HCT116 (cell line): ENCODE results near the gene SUSD6. TPM values are rescaled to one million over a fixed set of nuclear protein-coding genes. Genes with fewer than 3 reads are reported as not detected.

Source experiments
- ATAC-seq: fragments of 200-7000 bp; cut with Tn5 transposase; 2 replicates; pipeline ENCODE4 v1.9.1; 2020; ENCODE audit warnings: mild to moderate bottlenecking, moderate library complexity
- BruUV-seq: library from RNA; stranded (reverse); fragments of 400-500 nt; replicated peaks from 2 replicates; lab custom pipeline; 2021; lab: Mats Ljungman, UMichigan
- CTCF ChIA-PET: fragments of 300-600 bp; sonication (Branson Sonifier 250); formaldehyde crosslinking; loops from one replicate; lab custom pipeline; 2021; ENCODE audit warnings: antibody characterized with exemption; lab: Charles Lee
- POLR2A ChIA-PET: fragments of 300-600, 350-600 bp; sonication (Branson Sonifier 250); formaldehyde crosslinking; loops from one replicate; lab custom pipeline; 2021; ENCODE audit warnings: antibody characterized with exemption; lab: Charles Lee
- RAD21 ChIA-PET, 2 experiments: fragments of 300-600 bp; sonication (Branson Sonifier 250); formaldehyde crosslinking; loops; one replicate each; lab custom pipeline; 2023; ENCODE audit warnings: low total read pairs in 2 of 2; ENCODE audit not compliant: uncharacterized antibody in 2 of 2, unreplicated experiment in 2 of 2, low non-redundant PET in 1 of 2; lab: Charles Lee
- DNase-seq: peaks from one replicate; pipeline ENCODE4 v3.0.0-alpha.2; 2010; ENCODE audit warnings: low read depth, low spot score
- H2AFZ ChIP-seq: fragments of 200-600 bp; shearing (Covaris generic), sonication (generic); 2 replicates; pipeline ENCODE4 v1.6.1; 2017; ENCODE audit warnings: low read depth, mixed run types, mixed read lengths, antibody characterized with exemption, low read length; ENCODE audit not compliant: poor library complexity, severe bottlenecking
- H3K27ac ChIP-seq: 2 replicates; pipeline ENCODE4 v1.5.1; 2012; ENCODE audit warnings: low read depth, low read length
- H3K27me3 ChIP-seq: fragments of 200-600 bp; sonication (generic); 2 replicates; pipeline ENCODE4 v1.6.1; 2016; ENCODE audit warnings: mixed run types, low read length, mixed read lengths; ENCODE audit not compliant: insufficient read depth
- H3K36me3 ChIP-seq, 2 experiments: fragments of 200-500 bp in 1 of 2; fragments of 200-600 bp in 1 of 2; sonication (Bioruptor generic) in 1 of 2; sonication (generic) in 1 of 2; 2 replicates each; pipeline versions ENCODE4 v1.5.1 to v1.6.1; 2014 to 2016; ENCODE audit warnings: low read length in 2 of 2, inconsistent platforms in 1 of 2, mixed read lengths in 1 of 2, mixed run types in 1 of 2; ENCODE audit not compliant: insufficient read depth in 2 of 2, control insufficient read depth in 1 of 2
- H3K4me1 ChIP-seq, 2 experiments: fragments of 200-600 bp in 1 of 2; sonication (generic) in 1 of 2; 2 replicates each; pipeline versions ENCODE4 v1.5.1 to v1.6.1; 2012 to 2017; ENCODE audit warnings: low read length in 2 of 2, inconsistent platforms in 1 of 2, mild to moderate bottlenecking in 1 of 2, mixed read lengths in 1 of 2, mixed run types in 1 of 2, moderate library complexity in 1 of 2; ENCODE audit not compliant: insufficient read depth in 2 of 2, control insufficient read depth in 1 of 2
- H3K4me2 ChIP-seq: fragments of 200-600 bp; sonication (generic); 2 replicates; pipeline ENCODE4 v1.6.1; 2017; ENCODE audit warnings: mixed run types, low read length, mixed read lengths
- H3K4me3 ChIP-seq, 2 experiments: fragments of 200-600 bp in 1 of 2; sonication (generic) in 1 of 2; replicated peaks in 1 of 2; 2 replicates each; pipeline ENCODE4 v1.5.1; 2011 to 2016; ENCODE audit warnings: low read length in 2 of 2, control low read depth in 1 of 2, low read depth in 1 of 2, mild to moderate bottlenecking in 1 of 2, mixed read lengths in 1 of 2, mixed run types in 1 of 2
- H3K79me2 ChIP-seq: fragments of 200-600 bp; sonication (generic); 2 replicates; pipeline ENCODE4 v1.6.1; 2017; ENCODE audit warnings: mild to moderate bottlenecking, mixed run types, low read length, moderate library complexity, mixed read lengths; ENCODE audit not compliant: insufficient read depth
- H3K9ac ChIP-seq: fragments of 200-600 bp; sonication (generic); 2 replicates; pipeline ENCODE4 v1.6.1; 2016; ENCODE audit warnings: low read length, mixed read lengths
- H3K9me2 ChIP-seq: fragments of 200-600 bp; sonication (generic), shearing (Covaris generic); 2 replicates; pipeline ENCODE4 v1.6.1; 2017; ENCODE audit warnings: mixed run types, mild to moderate bottlenecking, moderate library complexity; ENCODE audit not compliant: insufficient read depth
- H3K9me3 ChIP-seq, 2 experiments: fragments of 200-500 bp in 1 of 2; fragments of 200-600 bp in 1 of 2; sonication (Bioruptor generic) in 1 of 2; sonication (generic) in 1 of 2; 2 replicates each; pipeline ENCODE4 v1.6.1; 2014 to 2017; ENCODE audit warnings: low read length in 2 of 2, mixed read lengths in 2 of 2, inconsistent platforms in 1 of 2, low read depth in 1 of 2, mild to moderate bottlenecking in 1 of 2, mixed run types in 1 of 2, moderate library complexity in 1 of 2; ENCODE audit not compliant: control insufficient read depth in 1 of 2, insufficient read depth in 1 of 2
- H4K20me1 ChIP-seq: fragments of 200-600 bp; sonication (generic), shearing (Covaris generic); 2 replicates; pipeline ENCODE4 v1.6.1; 2017; ENCODE audit warnings: mixed run types, mild to moderate bottlenecking, moderate library complexity; ENCODE audit not compliant: insufficient read depth
- ATF3 ChIP-seq: IDR thresholded peaks from 2 replicates; pipeline ENCODE4 v1.6.1; 2012
- CBX3 ChIP-seq: IDR thresholded peaks from 2 replicates; pipeline ENCODE4 v1.6.1; 2012; ENCODE audit warnings: low read depth
- CEBPB ChIP-seq: IDR thresholded peaks from 2 replicates; pipeline ENCODE4 v1.6.1; 2012; ENCODE audit warnings: low read depth
- CTCF ChIP-seq, 3 experiments: fragments of 200-600 bp in 1 of 3; sonication (generic) in 1 of 3; IDR thresholded peaks in 2 of 3; conservative IDR thresholded peaks in 1 of 3; 2 replicates each; pipeline ENCODE4 v1.5.1; 2012 to 2017; ENCODE audit warnings: low read depth in 2 of 3, low read length in 2 of 3, antibody characterized with exemption in 1 of 3, borderline replicate concordance in 1 of 3, control low read depth in 1 of 3, mild to moderate bottlenecking in 1 of 3, mixed read lengths in 1 of 3, mixed run types in 1 of 3, moderate library complexity in 1 of 3; ENCODE audit not compliant: insufficient read depth in 1 of 3
- EGR1 ChIP-seq: IDR thresholded peaks from 2 replicates; pipeline ENCODE4 v1.6.1; 2012; ENCODE audit warnings: low read depth
- EZH2 ChIP-seq: fragments of 200-600 bp; sonication (generic); IDR thresholded peaks from 2 replicates; pipeline ENCODE4 v1.6.1; 2017; ENCODE audit warnings: antibody characterized with exemption, mixed run types
- EZH2phosphoT487 ChIP-seq: fragments of 200-600 bp; IDR thresholded peaks from 2 replicates; pipeline ENCODE4 v1.6.1; 2018; ENCODE audit warnings: antibody characterized with exemption, borderline replicate concordance
- FOSL1 ChIP-seq: IDR thresholded peaks from 2 replicates; pipeline ENCODE4 v1.6.1; 2012; ENCODE audit warnings: low read depth
- JUND ChIP-seq: IDR thresholded peaks from 2 replicates; pipeline ENCODE4 v1.6.1; 2012
- POLR2A ChIP-seq: IDR thresholded peaks from 2 replicates; pipeline ENCODE4 v1.7.0; 2011; ENCODE audit warnings: borderline replicate concordance; ENCODE audit not compliant: insufficient read depth, insufficient read length; ENCODE audit errors: extremely low read depth
- POLR2AphosphoS5 ChIP-seq: IDR thresholded peaks from 2 replicates; pipeline ENCODE4 v1.6.1; 2011; ENCODE audit warnings: mild to moderate bottlenecking, low read depth, low read length, moderate library complexity
- RAD21 ChIP-seq: IDR thresholded peaks from 2 replicates; pipeline ENCODE4 v1.6.1; 2012; ENCODE audit warnings: low read depth, mild to moderate bottlenecking
- SIN3A ChIP-seq: IDR thresholded peaks from 2 replicates; pipeline ENCODE4 v1.6.1; 2012; ENCODE audit warnings: low read depth
- SP1 ChIP-seq: IDR thresholded peaks from 2 replicates; pipeline ENCODE4 v1.6.1; 2012; ENCODE audit warnings: low read depth
- YY1 ChIP-seq: IDR thresholded peaks from 2 replicates; pipeline ENCODE4 v1.6.1; 2011; ENCODE audit warnings: low read length, low read depth, moderate library complexity, mild to moderate bottlenecking; ENCODE audit not compliant: insufficient replicate concordance; ENCODE audit errors: extremely low read depth
- intact Hi-C: fragments of 100-400 bp; cut with micrococcal nuclease; formaldehyde crosslinking; loops from 2 replicates; pipeline ENCODE4 v1.10.0; 2022
- total RNA-seq: library from RNA; stranded (reverse); gene quantifications from one replicate; pipeline ENCODE4 v1.2.1, GENCODE V29; 2021; ENCODE audit not compliant: unreplicated experiment
- TF ChIP-seq, protein P1 (sequence below): IDR thresholded peaks from 2 replicates; pipeline ENCODE4 v1.6.1; 2011; ENCODE audit warnings: mild to moderate bottlenecking, low read length, moderate library complexity; ENCODE audit not compliant: insufficient replicate concordance; ENCODE audit errors: extremely low read depth
- TF ChIP-seq, protein P2 (sequence below): IDR thresholded peaks from 2 replicates; pipeline ENCODE4 v1.6.1; 2012
- TF ChIP-seq, protein P3 (sequence below): IDR thresholded peaks from 2 replicates; pipeline ENCODE4 v1.6.1; 2012; ENCODE audit warnings: low read depth

SUSD6 gene
- total RNA-seq, 1 experiment from 2014 or later, result 6.4 TPM

DNA sequence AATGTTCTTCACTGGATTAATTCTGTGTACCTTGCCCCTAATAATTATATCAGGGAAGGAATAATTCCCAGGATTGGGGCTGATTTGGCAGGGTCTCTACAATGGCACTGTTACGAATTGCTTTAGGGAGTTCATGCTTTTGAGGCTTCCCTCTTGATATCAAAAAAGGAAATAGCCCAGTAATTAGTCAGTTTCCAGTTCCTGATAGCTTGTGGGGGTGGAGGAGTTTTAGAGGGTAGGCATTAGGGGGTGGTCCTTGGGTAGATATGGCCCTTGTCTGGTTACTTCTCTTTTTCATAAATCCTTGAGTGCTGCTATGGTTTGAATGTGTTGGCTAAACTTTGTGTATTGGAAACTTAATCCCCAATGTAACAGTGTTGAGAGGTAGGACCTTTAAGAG is 149.4 kb downstream of the SUSD6 start:
- DNase-seq (no peak), ATAC-seq (no peak)
- CTCF ChIA-PET, result no interaction called here
- no peaks in the 10 kb centered on the region for H3K9me3 ChIP-seq
- H3K4me3 ChIP-seq, result no peak overlapping the region
- H3K79me2 ChIP-seq, result no peaks in the 10 kb centered on the region
- H4K20me1 ChIP-seq, result no peaks in the 10 kb centered on the region
- H2AFZ ChIP-seq, result no peak overlapping the region
- no peak overlapping the region for H3K9ac ChIP-seq
- BruUV-seq, result no TSS peak
- no peaks in the 10 kb centered on the region for H3K36me3 ChIP-seq
- POLR2A ChIA-PET, result no interaction called here
- no peaks in the 10 kb centered on the region for H3K4me1 ChIP-seq
- intact Hi-C loops, result no loop called here
- no peak overlapping the region for H3K4me2 ChIP-seq
- TF ChIP-seq, protein P1, sequence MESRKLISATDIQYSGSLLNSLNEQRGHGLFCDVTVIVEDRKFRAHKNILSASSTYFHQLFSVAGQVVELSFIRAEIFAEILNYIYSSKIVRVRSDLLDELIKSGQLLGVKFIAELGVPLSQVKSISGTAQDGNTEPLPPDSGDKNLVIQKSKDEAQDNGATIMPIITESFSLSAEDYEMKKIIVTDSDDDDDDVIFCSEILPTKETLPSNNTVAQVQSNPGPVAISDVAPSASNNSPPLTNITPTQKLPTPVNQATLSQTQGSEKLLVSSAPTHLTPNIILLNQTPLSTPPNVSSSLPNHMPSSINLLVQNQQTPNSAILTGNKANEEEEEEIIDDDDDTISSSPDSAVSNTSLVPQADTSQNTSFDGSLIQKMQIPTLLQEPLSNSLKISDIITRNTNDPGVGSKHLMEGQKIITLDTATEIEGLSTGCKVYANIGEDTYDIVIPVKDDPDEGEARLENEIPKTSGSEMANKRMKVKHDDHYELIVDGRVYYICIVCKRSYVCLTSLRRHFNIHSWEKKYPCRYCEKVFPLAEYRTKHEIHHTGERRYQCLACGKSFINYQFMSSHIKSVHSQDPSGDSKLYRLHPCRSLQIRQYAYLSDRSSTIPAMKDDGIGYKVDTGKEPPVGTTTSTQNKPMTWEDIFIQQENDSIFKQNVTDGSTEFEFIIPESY, result no peak
- no peak for TF ChIP-seq CBX3
- no peak for TF ChIP-seq EGR1
- TF ChIP-seq SIN3A, result no peak
- no peak for TF ChIP-seq SP1
- TF ChIP-seq FOSL1, result no peak
- no peak for TF ChIP-seq CTCF (IDR thresholded peaks at IDR 0.05 in 2 of 3, conservative IDR thresholded peaks at IDR 0.05 in 1 of 3; ENCODE audit: borderline replicate concordance in 1 of 3, insufficient read depth in 1 of 3, low read depth in 2 of 3, low read length in 2 of 3)
- no peak for TF ChIP-seq CEBPB
- TF ChIP-seq YY1, result no peak
- no peak for TF ChIP-seq JUND
- TF ChIP-seq EZH2phosphoT487, result no peak
- TF ChIP-seq, protein P2, sequence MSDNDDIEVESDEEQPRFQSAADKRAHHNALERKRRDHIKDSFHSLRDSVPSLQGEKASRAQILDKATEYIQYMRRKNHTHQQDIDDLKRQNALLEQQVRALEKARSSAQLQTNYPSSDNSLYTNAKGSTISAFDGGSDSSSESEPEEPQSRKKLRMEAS, result no peak
- TF ChIP-seq, protein P3, sequence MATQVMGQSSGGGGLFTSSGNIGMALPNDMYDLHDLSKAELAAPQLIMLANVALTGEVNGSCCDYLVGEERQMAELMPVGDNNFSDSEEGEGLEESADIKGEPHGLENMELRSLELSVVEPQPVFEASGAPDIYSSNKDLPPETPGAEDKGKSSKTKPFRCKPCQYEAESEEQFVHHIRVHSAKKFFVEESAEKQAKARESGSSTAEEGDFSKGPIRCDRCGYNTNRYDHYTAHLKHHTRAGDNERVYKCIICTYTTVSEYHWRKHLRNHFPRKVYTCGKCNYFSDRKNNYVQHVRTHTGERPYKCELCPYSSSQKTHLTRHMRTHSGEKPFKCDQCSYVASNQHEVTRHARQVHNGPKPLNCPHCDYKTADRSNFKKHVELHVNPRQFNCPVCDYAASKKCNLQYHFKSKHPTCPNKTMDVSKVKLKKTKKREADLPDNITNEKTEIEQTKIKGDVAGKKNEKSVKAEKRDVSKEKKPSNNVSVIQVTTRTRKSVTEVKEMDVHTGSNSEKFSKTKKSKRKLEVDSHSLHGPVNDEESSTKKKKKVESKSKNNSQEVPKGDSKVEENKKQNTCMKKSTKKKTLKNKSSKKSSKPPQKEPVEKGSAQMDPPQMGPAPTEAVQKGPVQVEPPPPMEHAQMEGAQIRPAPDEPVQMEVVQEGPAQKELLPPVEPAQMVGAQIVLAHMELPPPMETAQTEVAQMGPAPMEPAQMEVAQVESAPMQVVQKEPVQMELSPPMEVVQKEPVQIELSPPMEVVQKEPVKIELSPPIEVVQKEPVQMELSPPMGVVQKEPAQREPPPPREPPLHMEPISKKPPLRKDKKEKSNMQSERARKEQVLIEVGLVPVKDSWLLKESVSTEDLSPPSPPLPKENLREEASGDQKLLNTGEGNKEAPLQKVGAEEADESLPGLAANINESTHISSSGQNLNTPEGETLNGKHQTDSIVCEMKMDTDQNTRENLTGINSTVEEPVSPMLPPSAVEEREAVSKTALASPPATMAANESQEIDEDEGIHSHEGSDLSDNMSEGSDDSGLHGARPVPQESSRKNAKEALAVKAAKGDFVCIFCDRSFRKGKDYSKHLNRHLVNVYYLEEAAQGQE, result no peak
- TF ChIP-seq EZH2, result no peak
- no peak for TF ChIP-seq POLR2A
- no peak for TF ChIP-seq ATF3
- TF ChIP-seq RAD21, result no peak
- no peak for TF ChIP-seq POLR2AphosphoS5
- no peak overlapping the region for H3K27ac ChIP-seq
- no peaks in the 10 kb centered on the region for H3K27me3 ChIP-seq
- RAD21 ChIA-PET, result interaction anchor here in 1 of 2 experiments (1.1 kb wide), 1 partner anchor 30 kb away, joined by 6 read pairs; no protein-coding TSS in a partner anchor
- H3K9me2 ChIP-seq, result no peaks in the 10 kb centered on the region
